H1 (cell line): Measurements from ENCODE around the gene ACOT6.

Experiments used
- RFX5 ChIP-seq: IDR thresholded peaks from 2 replicates; pipeline ENCODE4 v1.6.1; 2011; ENCODE audit warnings: low read depth, low read length, improper control_type of control experiment, borderline replicate concordance
- SP2 ChIP-seq: IDR thresholded peaks from 2 replicates; pipeline ENCODE4 v1.6.1; 2012; ENCODE audit warnings: mild to moderate bottlenecking, low read length, inconsistent platforms
- TF ChIP-seq, protein P1 (sequence below), 3 experiments: IDR thresholded peaks; 1 replicate in 2 of 3; 2 replicates in 1 of 3; pipeline versions ENCODE4 v1.5.1 to v1.6.1; 2011; ENCODE audit warnings: low read length in 3 of 3, mild to moderate bottlenecking in 3 of 3, inconsistent platforms in 2 of 3, low read depth in 1 of 3, moderate library complexity in 1 of 3; ENCODE audit not compliant: insufficient read depth in 1 of 3; ENCODE audit errors: control extremely low read depth in 1 of 3
- TF ChIP-seq, protein P2 (sequence below): IDR thresholded peaks from 2 replicates; pipeline ENCODE4 v1.6.1; 2012; ENCODE audit warnings: inconsistent platforms

DNA sequence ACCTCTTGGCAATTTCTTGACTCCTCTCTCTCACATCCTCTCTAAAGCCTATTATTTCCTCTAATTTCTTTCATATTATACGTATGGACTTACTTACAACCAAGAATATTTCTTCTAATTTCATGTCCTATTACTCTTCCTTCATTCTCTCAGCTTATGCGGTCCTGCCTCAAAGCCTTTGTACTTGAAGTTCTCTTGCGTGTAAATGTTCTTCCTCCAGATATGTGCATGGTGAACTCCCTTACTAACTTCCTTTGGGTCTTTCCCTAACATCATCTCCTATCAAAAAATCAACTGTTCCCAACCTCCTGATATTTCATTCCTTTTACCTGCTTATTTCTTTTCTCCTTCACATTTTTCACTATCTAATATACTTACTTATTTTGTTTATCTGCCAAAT is 55.5 kb downstream of the ACOT6 start:
- TF ChIP-seq RFX5 (no peak), SP2 (no peak)
- TF ChIP-seq, protein P1, sequence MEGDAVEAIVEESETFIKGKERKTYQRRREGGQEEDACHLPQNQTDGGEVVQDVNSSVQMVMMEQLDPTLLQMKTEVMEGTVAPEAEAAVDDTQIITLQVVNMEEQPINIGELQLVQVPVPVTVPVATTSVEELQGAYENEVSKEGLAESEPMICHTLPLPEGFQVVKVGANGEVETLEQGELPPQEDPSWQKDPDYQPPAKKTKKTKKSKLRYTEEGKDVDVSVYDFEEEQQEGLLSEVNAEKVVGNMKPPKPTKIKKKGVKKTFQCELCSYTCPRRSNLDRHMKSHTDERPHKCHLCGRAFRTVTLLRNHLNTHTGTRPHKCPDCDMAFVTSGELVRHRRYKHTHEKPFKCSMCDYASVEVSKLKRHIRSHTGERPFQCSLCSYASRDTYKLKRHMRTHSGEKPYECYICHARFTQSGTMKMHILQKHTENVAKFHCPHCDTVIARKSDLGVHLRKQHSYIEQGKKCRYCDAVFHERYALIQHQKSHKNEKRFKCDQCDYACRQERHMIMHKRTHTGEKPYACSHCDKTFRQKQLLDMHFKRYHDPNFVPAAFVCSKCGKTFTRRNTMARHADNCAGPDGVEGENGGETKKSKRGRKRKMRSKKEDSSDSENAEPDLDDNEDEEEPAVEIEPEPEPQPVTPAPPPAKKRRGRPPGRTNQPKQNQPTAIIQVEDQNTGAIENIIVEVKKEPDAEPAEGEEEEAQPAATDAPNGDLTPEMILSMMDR (IDR thresholded peaks at IDR 0.05; ENCODE audit: control extremely low read depth in 1 of 3, insufficient read depth in 1 of 3, low read depth in 1 of 3, low read length in 3 of 3) = no peak
- TF ChIP-seq, protein P2, sequence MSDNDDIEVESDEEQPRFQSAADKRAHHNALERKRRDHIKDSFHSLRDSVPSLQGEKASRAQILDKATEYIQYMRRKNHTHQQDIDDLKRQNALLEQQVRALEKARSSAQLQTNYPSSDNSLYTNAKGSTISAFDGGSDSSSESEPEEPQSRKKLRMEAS = no peak
